HuH-7.5 (cell line): ENCODE results near the gene ZNF69.
A peak's percentile ranks its signal among the peaks of the same experiment; 100 is the strongest.
"Not testable (repeated sequence)": the region's sequence is repeated elsewhere in the genome, so short reads cannot be mapped to it uniquely, and the experiment has no call there.

Source experiments
- DNase-seq: peaks from one replicate; pipeline ENCODE4 v3.0.0; 2011; ENCODE audit warnings: low spot score

ZNF69 gene

DNA sequence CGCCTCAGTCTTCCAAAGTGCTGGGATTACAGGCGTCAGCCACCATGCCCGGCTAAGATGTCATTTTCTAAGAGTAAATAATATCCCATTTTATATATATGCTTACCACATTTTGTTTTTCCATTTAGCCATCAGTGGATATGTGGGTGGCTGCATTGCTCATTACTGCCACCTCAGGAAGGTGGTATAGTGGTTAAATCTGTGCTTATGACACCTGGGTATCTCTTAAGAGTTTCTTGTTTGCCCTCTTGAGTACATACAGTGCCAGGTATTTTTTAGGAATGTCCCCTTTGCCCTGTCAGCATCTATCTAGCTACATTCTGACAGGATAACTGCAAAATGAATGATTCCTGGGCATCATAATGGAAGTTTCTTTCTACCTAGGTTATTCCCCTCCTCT lies 14.6 kb downstream of the ZNF69 start:
- no peak for DNase-seq

- no peak for DNase-seq
Measured at GRCh38 chr19:11905928-11906327, 18.3 kb downstream of the ZNF69 start.

GRCh38 chr19:11911937-11912336 lies 24.4 kb downstream of the ZNF69 start:
- DNase-seq: not testable (repeated sequence)

- not testable (repeated sequence) for DNase-seq
Measured at GRCh38 chr19:11914417-11915051, 27.0 kb downstream of the ZNF69 start.

- DNase-seq: no peak
Measured at GRCh38 chr19:11921852-11922495, 34.4 kb downstream of the ZNF69 start.

DNA sequence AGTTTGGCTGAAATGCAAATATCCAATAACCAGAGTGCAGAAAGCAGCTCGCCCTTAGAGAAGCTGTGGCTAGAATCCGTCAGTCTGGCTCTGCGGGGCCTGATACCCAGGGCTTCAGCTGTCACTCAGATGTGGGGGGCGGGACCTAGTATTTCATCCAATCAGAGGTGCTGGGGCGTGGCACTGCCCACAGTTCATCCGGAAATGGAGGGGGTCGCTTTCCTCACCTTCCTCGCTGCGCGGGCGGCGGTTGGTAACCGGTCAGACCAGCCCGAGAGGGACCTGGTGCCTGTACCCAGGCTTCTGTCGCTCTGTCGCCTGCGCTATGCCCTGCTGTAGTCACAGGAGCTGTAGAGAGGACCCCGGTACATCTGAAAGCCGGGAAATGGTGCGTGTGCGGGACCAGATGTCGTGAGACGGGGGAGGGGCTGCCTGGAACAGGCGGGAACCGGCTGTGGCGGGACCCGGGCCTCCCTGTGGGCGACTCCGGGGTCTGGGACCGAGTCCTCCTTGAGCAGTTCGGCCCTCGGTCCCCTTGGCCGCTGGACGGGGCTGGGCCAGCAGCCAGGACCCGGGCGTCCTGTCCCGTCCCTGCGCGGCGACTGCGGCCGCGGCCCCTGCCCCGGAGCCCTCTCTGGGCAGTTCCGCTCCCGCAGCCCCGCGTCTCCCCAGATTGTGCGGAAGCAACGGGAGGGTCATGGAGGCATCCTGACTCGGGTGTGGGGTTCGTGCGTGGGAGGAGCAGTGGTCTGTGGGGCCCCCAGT lies 37.5 kb downstream of the ZNF69 start, which contains the start of gene ZNF700:
ZNF700 (plus strand) TSS at position 222 of the 765 bp plus-strand sequence; CDS start at position 326, 104 bp downstream.
- DNase-seq: peak; percentile 89

DNA sequence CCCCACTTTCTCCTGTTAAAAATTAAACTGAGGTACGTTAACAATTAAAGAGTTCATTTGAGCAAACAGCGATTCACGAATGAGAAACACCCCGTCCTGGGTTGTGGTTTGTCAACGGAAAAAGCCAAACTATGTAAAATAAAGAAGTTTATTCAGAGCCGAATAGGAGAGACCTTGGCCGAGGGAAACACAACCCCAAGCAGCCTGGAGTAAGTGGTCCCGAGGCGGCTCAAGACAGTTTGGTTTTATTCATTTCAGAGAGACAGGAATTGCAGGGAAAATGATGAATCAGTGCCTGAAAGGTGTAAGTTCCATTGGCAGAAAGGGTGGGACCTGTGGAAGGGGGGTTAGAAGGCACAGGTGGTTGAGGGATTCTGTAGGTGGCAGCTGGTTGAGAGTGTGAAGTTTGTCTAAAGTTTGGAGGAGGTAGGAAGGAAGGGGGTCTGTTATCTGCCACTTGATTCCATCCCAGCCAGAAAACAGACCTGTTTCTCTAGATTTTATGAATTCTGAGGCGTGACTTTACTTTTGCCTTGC lies 38.1 kb downstream of the ZNF69 start:
- DNase-seq: not testable (repeated sequence)

DNA sequence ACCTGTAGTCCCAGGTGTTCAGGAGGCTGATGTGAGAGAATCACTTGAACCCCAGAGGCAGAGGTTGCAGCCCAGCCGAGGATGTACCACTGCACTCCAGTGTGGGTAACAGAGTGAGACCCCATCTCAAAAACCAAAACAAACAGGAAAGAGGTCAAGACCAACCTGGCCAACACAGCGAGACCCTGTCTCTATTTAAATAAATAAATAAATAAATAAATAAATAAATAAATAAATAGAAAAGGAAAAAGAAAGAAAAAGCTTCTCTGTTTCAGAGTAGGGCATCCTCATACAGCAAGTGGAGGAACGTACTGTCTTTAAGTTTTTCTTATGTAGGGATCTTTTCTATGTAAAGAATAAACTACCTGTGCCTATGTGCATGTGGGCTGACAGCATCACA lies 39.6 kb downstream of the ZNF69 start:
- DNase-seq: no peak

DNA sequence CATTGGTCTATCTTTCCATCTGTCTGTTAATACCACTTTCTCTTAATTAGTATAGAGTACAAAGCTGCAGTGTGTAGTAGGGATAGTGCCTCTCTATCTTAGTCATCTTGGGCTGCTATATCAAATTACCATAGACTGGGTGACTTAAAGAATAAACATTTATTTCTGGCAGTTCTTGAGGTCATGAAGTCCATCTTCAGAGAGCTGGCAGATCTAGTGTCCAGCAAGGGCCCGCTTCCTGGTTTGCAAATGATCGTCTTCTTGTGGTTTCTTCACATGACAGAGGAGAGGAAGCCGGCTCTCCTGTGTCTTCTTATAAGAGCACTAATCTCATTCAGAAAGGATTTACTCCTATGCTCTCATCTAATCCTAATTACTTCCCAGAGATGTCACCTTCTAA lies 43.5 kb downstream of the ZNF69 start:
- DNase-seq: no peak

- no peak for DNase-seq
Measured at GRCh38 chr19:11931513-11931912, 43.9 kb downstream of the ZNF69 start.

- DNase-seq: not testable (repeated sequence)
Measured at GRCh38 chr19:11935829-11936228, 48.2 kb downstream of the ZNF69 start.

GRCh38 chr19:11938383-11938782 lies 50.8 kb downstream of the ZNF69 start:
- DNase-seq: not testable (repeated sequence)

GRCh38 chr19:11941361-11941887 lies 53.8 kb downstream of the ZNF69 start:
- not testable (repeated sequence) for DNase-seq

DNA sequence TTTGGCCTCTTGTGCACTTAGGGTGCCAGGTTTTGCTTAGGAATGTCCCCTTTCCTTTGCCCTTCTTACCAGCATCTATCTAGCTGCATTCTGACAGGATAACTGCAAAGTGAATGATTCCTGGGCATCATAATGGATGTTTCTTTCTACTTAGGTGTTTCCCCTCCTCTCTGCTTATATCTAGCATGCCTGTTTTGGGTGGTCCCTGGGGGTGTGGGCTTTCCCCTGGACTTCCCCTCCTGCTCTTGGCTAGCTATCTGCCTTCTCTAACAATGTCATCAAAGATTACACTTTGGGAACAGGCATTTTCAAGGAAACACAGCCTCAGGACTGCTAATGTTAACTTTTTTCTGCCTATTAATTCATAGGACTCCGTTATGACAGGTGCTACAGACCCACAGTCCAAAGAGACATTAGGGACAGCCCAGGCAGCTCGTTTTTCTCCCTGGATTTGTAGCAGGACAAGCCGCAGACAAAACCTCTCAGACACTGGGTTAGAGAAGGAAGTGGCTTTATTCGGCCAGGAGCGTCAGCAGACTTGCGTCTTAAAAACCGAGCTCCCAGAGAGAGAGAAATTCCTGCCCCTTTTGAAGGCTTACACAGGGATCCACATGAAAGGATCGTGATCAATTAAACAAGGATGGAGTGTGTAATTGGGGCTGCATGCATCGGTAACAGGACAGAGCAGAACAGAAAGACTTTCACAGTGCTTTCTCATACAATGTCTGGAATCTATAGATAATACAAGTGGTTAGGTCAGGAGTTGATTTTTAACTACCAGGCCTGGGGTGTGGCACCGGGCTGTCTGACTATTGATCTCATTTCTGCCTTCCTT lies 54.6 kb downstream of the ZNF69 start:
- no peak for DNase-seq

- DNase-seq: no peak
Measured at GRCh38 chr19:11942843-11943108, 55.2 kb downstream of the ZNF69 start.

GRCh38 chr19:11944656-11945055 lies 57.1 kb downstream of the ZNF69 start:
- no peak for DNase-seq

DNA sequence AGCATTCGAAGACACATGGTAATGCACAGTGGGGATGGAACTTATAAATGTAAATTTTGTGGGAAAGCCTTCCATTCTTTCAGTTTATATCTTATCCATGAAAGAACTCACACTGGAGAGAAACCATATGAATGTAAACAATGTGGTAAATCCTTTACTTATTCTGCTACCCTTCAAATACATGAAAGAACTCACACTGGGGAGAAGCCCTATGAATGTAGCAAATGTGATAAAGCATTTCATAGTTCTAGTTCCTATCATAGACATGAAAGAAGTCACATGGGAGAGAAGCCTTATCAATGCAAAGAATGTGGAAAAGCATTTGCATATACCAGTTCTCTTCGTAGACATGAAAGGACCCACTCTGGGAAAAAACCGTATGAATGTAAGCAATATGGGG lies 61.1 kb downstream of the ZNF69 start:
- no peak for DNase-seq

DNA sequence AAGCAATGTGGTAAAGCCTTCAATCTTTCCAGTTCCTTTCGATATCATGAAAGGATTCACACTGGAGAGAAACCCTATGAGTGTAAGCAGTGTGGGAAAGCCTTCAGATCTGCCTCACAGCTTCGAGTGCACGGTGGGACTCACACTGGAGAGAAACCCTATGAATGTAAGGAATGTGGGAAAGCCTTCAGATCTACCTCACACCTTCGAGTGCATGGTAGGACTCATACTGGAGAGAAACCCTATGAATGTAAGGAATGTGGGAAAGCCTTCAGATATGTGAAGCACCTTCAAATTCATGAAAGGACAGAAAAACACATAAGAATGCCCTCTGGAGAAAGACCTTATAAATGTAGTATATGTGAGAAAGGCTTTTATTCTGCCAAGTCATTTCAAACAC lies 61.6 kb downstream of the ZNF69 start:
- no peak for DNase-seq

- DNase-seq: not testable (repeated sequence)
Measured at GRCh38 chr19:11949614-11950080, 62.1 kb downstream of the ZNF69 start.

- DNase-seq: no peak
Measured at GRCh38 chr19:11950312-11950711, 62.7 kb downstream of the ZNF69 start.
